Fibroblast of skin of back (primary cell): ENCODE results near the gene UGT1A7.
A peak's percentile ranks its signal among the peaks of the same experiment; 100 is the strongest.
"Not testable (repeated sequence)": the region's sequence is repeated elsewhere in the genome, so short reads cannot be mapped to it uniquely, and the experiment has no call there.

Experiments used
- DNase-seq: peaks from one replicate; pipeline ENCODE4 v3.0.0-alpha.2; 2013

UGT1A7 gene

GRCh38 chr2:233714121-233714520 lies 32.4 kb downstream of the UGT1A7 start:
- DNase-seq: no peak

GRCh38 chr2:233718552-233718951 lies 36.9 kb downstream of the UGT1A7 start, which contains the start of gene UGT1A4:
Gene UGT1A4, plus strand, starts transcription at chr2:233718736. Its CDS starts 85 bp downstream, at chr2:233718821.
- no peak for DNase-seq

GRCh38 chr2:233728723-233729301 lies 47.1 kb downstream of the UGT1A7 start, which contains the start of gene UGT1A3:
Gene UGT1A3, plus strand, starts transcription at chr2:233729042. Its CDS starts 85 bp downstream, at chr2:233729127.
- no peak for DNase-seq

GRCh38 chr2:233736868-233737653 lies 55.4 kb downstream of the UGT1A7 start:
- not testable (repeated sequence) for DNase-seq

GRCh38 chr2:233740870-233741269 lies 59.2 kb downstream of the UGT1A7 start:
- DNase-seq: no peak

- DNase-seq: no peak
Observed at GRCh38 chr2:233743464-233744259, 62.0 kb downstream of the UGT1A7 start.

- DNase-seq: no peak
Observed at GRCh38 chr2:233745073-233745755, 63.5 kb downstream of the UGT1A7 start.

- not testable (repeated sequence) for DNase-seq
Observed at GRCh38 chr2:233745838-233746237, 64.1 kb downstream of the UGT1A7 start.

GRCh38 chr2:233746475-233747282 lies 65.0 kb downstream of the UGT1A7 start:
- no peak for DNase-seq

GRCh38 chr2:233747283-233747544 lies 65.5 kb downstream of the UGT1A7 start:
- DNase-seq: no peak

GRCh38 chr2:233750689-233751088 lies 69.0 kb downstream of the UGT1A7 start:
- not testable (repeated sequence) for DNase-seq

GRCh38 chr2:233751212-233752009 lies 69.7 kb downstream of the UGT1A7 start:
- not testable (repeated sequence) for DNase-seq

- no peak for DNase-seq
Observed at GRCh38 chr2:233754872-233755611, 73.3 kb downstream of the UGT1A7 start.

GRCh38 chr2:233756429-233757081 lies 74.9 kb downstream of the UGT1A7 start:
- DNase-seq: no peak

GRCh38 chr2:233758141-233758540 lies 76.4 kb downstream of the UGT1A7 start:
- DNase-seq: no peak

GRCh38 chr2:233758849-233759248 lies 77.1 kb downstream of the UGT1A7 start:
- DNase-seq: no peak

- no peak for DNase-seq
Observed at GRCh38 chr2:233760043-233760442, 78.3 kb downstream of the UGT1A7 start, which contains the start of gene UGT1A1. Gene UGT1A1, plus strand, starts transcription at chr2:233760270. Its CDS starts 18 bp downstream, at chr2:233760288.

- no peak for DNase-seq
Observed at GRCh38 chr2:233761040-233761769, 79.5 kb downstream of the UGT1A7 start.

- DNase-seq: peak; percentile 3
Observed at GRCh38 chr2:233764264-233764663, 82.6 kb downstream of the UGT1A7 start.
